NT2/D1 (cell line): ENCODE results near the gene KLHL6.

ENCODE experiments used
- SUZ12 ChIP-seq: IDR thresholded peaks from 2 replicates; pipeline ENCODE4 v1.6.1; 2011; ENCODE audit not compliant: insufficient read length, insufficient read depth; ENCODE audit errors: extremely low read depth
- YY1 ChIP-seq: IDR thresholded peaks from 2 replicates; pipeline ENCODE4 v1.6.1; 2011; ENCODE audit not compliant: insufficient read length, insufficient read depth
- ZNF274 ChIP-seq: IDR thresholded peaks from 2 replicates; pipeline ENCODE4 v1.6.1; 2011; ENCODE audit warnings: mild to moderate bottlenecking, low read depth, low read length

DNA sequence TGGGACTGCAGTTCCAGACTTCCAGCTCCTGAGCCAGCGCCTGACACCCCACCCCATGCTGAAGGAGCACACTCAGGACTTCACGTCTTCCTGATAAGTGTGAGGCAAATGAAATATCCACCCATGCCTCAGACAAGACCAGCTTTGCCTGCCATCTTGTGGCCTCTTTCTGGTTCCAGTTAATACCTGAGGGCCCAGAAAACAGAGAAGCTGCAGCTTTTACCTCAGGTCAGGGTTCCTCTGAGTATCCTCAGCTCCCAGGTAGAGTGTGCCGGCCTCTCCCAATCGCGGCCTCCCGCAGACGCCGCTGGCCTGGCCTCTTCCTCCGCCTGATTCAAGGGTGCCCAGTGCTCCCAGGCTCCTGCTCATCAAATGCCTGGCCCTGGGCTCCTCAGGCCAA is 5.1 kb upstream of the KLHL6 start:
- no peak for TF ChIP-seq ZNF274
- no peak for TF ChIP-seq SUZ12
- no peak for TF ChIP-seq YY1
